Measurements from ENCODE around the gene CBX4. TPM values are rescaled to one million over a fixed set of nuclear protein-coding genes. Genes with fewer than 3 reads are reported as not detected.

CBX4 gene
- total RNA-seq, 1 experiment from 2014 or later = 3.3 TPM

Other genes starting within 250 kb of the CBX4 start
- 19.9 to 25.8 TPM (median 24.4 TPM) in 3 replicates for gene RBFOX3, start 228.4 kb downstream of the CBX4 start, total RNA-seq (2021)
- 0.11 TPM in 1 of 3 replicates, not detected in the others for gene ENPP7, start 108.5 kb downstream of the CBX4 start, total RNA-seq (2021)
- 78.1 to 85.5 TPM (median 78.7 TPM) in 3 replicates for gene CBX2, start 61.3 kb downstream of the CBX4 start, total RNA-seq (2021)
- gene CBX8, start 42.4 kb downstream of the CBX4 start, total RNA-seq (2021) = 1.8 to 2.1 TPM (median 2.0 TPM) in 3 replicates
- gene TBC1D16, start 196.4 kb upstream of the CBX4 start, total RNA-seq (2021) = 89.8 to 96.1 TPM (median 90.4 TPM) in 3 replicates
- gene CCDC40, start 197.2 kb upstream of the CBX4 start, total RNA-seq (2021) = 15.1 to 16.3 TPM (median 15.2 TPM) in 3 replicates

Data from WTC11 (cell line).